ENCODE measurements around the gene SLC3A2. TPM values are rescaled to one million over a fixed set of nuclear protein-coding genes. Genes with fewer than 3 reads are reported as not detected.
"Not testable (repeated sequence)": the region's sequence is repeated elsewhere in the genome, so short reads cannot be mapped to it uniquely, and the experiment has no call there.

SLC3A2 gene
- total RNA-seq, 4 donors from 2014 or later = 170 to 234 (median 198) TPM

DNA sequence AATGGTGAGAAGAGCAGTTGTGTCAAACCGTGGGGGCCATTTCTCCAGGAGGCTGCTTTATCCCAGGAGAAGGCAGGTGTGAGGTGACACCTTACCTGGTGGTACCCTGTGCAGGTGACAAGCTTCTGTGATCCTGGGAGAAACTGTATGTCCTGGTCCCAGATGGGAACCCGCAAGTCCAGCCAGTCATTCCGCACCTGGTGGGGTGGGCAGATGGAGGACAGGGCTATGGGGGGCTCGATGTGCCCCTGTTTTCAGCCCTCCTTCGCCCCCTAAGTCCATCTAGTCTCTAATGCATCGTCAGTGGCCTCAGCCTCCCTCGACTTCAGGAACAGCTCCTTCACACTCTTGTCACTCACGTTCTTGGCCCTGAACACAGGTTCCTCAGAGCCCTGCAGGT, 45.4 kb upstream of the SLC3A2 start:
- TF ChIP-seq EP300 (IDR thresholded peaks at IDR 0.05) (no peak), POLR2A (IDR thresholded peaks at IDR 0.05) (no peak), POLR2AphosphoS5 (IDR thresholded peaks at IDR 0.05) (no peak)
- TF ChIP-seq, protein P1, sequence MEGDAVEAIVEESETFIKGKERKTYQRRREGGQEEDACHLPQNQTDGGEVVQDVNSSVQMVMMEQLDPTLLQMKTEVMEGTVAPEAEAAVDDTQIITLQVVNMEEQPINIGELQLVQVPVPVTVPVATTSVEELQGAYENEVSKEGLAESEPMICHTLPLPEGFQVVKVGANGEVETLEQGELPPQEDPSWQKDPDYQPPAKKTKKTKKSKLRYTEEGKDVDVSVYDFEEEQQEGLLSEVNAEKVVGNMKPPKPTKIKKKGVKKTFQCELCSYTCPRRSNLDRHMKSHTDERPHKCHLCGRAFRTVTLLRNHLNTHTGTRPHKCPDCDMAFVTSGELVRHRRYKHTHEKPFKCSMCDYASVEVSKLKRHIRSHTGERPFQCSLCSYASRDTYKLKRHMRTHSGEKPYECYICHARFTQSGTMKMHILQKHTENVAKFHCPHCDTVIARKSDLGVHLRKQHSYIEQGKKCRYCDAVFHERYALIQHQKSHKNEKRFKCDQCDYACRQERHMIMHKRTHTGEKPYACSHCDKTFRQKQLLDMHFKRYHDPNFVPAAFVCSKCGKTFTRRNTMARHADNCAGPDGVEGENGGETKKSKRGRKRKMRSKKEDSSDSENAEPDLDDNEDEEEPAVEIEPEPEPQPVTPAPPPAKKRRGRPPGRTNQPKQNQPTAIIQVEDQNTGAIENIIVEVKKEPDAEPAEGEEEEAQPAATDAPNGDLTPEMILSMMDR (IDR thresholded peaks at IDR 0.05) = no peak
- Histone ChIP-seq H3K4me3 (no peak overlapping the region), H3K36me3 (peaks cover 25% of the 10 kb centered on the region), H3K4me1 (peaks cover 50% of the 10 kb centered on the region), H3K27me3 (no peaks in the 10 kb centered on the region), H3K27ac (no peak overlapping the region), H3K9me3 (no peaks in the 10 kb centered on the region)
- 88% methylated on average over 8 of the region's 8 CpGs for WGBS
- DNase-seq (ENCODE audit: low spot score in 2 of 2) = no peak

GRCh38 chr11:62839050-62839945, 41.4 kb upstream of the SLC3A2 start, which contains the start of gene WDR74:
TSS of gene WDR74 (minus strand) at chr11:62839590. CDS start at chr11:62839570, 20 bp downstream.
- Histone ChIP-seq H3K4me3 (peak within 1 kb of the TSS; percentile 92), H3K27ac (peak within 1 kb of the TSS; percentile 97), H3K36me3 (peaks cover 22% of the 10 kb centered on the region), H3K4me1 (peaks cover 44% of the 10 kb centered on the region), H3K27me3 (no peaks in the 10 kb centered on the region), H3K9me3 (no peaks in the 10 kb centered on the region)
- peak; percentile 94 to 95 for DNase-seq (ENCODE audit: low spot score in 2 of 2)
- WGBS = 1% methylated on average over 19 of the region's 62 CpGs
- TF ChIP-seq POLR2A (IDR thresholded peaks at IDR 0.05) = peak; percentile 55 to 87
- no peak for TF ChIP-seq EP300 (IDR thresholded peaks at IDR 0.05)
- TF ChIP-seq, protein P1 (IDR thresholded peaks at IDR 0.05) = no peak
- peak; percentile 90 to 99 (median 94) for TF ChIP-seq POLR2AphosphoS5 (IDR thresholded peaks at IDR 0.05)

- peak overlapping the region; percentile 97 for H3K27ac ChIP-seq
- peak in 1 of 3 donors; percentile 34 for TF ChIP-seq POLR2AphosphoS5 (IDR thresholded peaks at IDR 0.05)
- H3K4me3 ChIP-seq = peak overlapping the region; percentile 92
- not testable (repeated sequence) for H3K9me3 ChIP-seq, H3K36me3 ChIP-seq, H3K27me3 ChIP-seq
- H3K4me1 ChIP-seq = peaks cover 44% of the 10 kb centered on the region
- peak; percentile 92 to 93 for DNase-seq (ENCODE audit: low spot score in 2 of 2)
- 1% methylated on average over 41 of the region's 41 CpGs for WGBS
These were observed 39.9 kb upstream of the SLC3A2 start for GRCh38 chr11:62840721-62841360.

DNA sequence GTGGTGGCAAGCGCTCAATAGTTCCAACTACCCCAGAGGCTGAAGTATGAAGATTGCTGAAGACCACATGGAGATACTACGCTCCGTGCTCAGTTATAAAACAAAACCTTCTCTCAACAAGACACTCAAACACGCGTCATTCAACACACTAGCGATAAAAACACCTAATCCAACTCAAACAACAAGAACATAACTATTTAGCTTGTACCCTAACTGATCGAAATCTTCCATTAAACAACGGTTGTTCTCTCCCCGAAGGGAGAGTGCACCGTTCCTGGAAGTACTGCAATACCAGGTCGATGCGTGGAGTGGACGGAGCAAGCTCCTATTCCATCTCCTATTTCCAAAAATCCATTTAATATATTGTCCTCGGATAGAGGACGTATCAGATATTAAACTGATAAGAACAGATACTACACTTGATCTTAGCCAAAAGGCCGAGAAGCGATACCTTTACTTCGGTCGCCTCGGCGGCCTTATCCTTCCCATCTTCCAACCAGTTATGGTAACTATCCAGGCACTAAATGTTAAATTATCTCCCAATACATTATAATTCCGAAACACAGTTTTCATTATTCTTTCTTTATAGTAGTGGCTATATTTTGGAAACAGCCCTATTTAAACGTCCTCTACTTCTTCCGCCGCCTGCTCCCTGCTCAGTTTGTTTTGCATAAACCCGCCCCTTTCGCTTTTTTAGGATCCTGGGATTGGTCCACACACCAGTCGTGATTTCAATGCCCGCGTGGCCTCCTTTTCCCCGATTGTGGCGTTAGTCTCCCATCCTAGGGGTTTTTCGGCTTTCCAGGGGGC, 39.1 kb upstream of the SLC3A2 start:
- Histone ChIP-seq H3K9me3 (no peaks in the 10 kb centered on the region), H3K36me3 (peaks cover 2% of the 10 kb centered on the region), H3K4me1 (peaks cover 43% of the 10 kb centered on the region), H3K4me3 (peak overlapping the region; percentile 92), H3K27ac (peak overlapping the region; percentile 97), H3K27me3 (no peaks in the 10 kb centered on the region)
- peak; percentile 93 for DNase-seq (ENCODE audit: low spot score in 2 of 2)
- under 1% methylated on average over 33 of the region's 33 CpGs for WGBS
- TF ChIP-seq POLR2A (IDR thresholded peaks at IDR 0.05) (peak; percentile 99 to 100), POLR2AphosphoS5 (IDR thresholded peaks at IDR 0.05) (peak; percentile 100), EP300 (IDR thresholded peaks at IDR 0.05) (no peak)
- TF ChIP-seq, protein P1 (IDR thresholded peaks at IDR 0.05) = no peak

DNA sequence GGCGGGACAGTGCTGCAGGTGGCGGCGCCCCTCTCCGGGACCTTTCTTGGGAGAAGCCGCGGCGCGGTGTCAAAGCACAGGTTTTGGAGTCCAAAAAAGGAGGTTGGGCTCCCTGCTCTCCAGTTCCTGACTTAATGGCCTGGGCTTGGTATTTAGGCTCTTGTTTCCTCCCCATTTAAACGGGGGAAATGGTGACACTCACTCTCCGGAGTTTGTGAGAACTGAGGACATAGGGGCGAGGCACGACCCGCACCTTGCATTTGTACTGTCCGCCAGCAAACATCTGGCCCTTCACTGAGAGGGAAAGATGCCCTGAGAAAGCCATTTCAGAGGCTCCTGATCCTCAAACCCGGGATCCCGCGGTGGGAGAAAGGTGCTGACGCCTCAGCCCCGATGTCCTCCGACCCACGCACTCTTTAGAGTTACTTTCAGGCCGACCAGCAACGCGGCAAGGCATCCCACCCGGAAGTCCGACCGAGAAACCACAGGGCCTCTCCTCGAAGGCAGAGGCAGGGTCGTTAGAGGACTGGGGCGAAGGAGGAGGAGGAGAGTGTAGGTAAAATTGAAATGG, 38.4 kb upstream of the SLC3A2 start:
- Histone ChIP-seq H3K27ac (peak overlapping the region; percentile 97), H3K27me3 (no peaks in the 10 kb centered on the region), H3K4me1 (peaks cover 37% of the 10 kb centered on the region), H3K36me3 (no peaks in the 10 kb centered on the region), H3K4me3 (peak overlapping the region; percentile 92), H3K9me3 (no peaks in the 10 kb centered on the region)
- peak in 1 of 2 donors; percentile 75 for DNase-seq (ENCODE audit: low spot score in 2 of 2)
- TF ChIP-seq POLR2AphosphoS5 (IDR thresholded peaks at IDR 0.05) (no peak), POLR2A (IDR thresholded peaks at IDR 0.05) (no peak), EP300 (IDR thresholded peaks at IDR 0.05) (no peak)
- TF ChIP-seq, protein P1 (IDR thresholded peaks at IDR 0.05) = no peak
- 5% methylated on average over 28 of the region's 30 CpGs for WGBS

- 65% methylated on average over 9 of the region's 9 CpGs for WGBS
- not testable (repeated sequence) for H3K36me3 ChIP-seq
These were observed 37.8 kb upstream of the SLC3A2 start for GRCh38 chr11:62842891-62843290.

More at GRCh38 chr11:62842891-62843290, 37.8 kb upstream of the SLC3A2 start:
- peak overlapping the region; percentile 97 for H3K27ac ChIP-seq
- H3K9me3 ChIP-seq; DNase-seq (ENCODE audit: low spot score in 2 of 2); H3K27me3 ChIP-seq: not testable (repeated sequence)
- peaks cover 31% of the 10 kb centered on the region for H3K4me1 ChIP-seq
- peak overlapping the region; percentile 92 for H3K4me3 ChIP-seq
